Natural killer cell treated with Interleukin-12 subunit alpha and Interleukin-12 subunit beta and Interleukin-15 and Interleukin-18, amount 100 ng/mL, for 72 hours (primary cell): ENCODE results near the gene PAGE2B. TPM values are rescaled to one million over a fixed set of nuclear protein-coding genes. Genes with fewer than 3 reads are reported as not detected.
A peak's percentile ranks its signal among the peaks of the same experiment; 100 is the strongest.
"Not testable (repeated sequence)": the region's sequence is repeated elsewhere in the genome, so short reads cannot be mapped to it uniquely, and the experiment has no call there.

Source experiments
- ATAC-seq, 2 donors: fragments of 150-1000 bp; cut with Tn5 transposase in 1 of 2; sonication (Bioruptor Pico), chemical (Tn5 transposase) in 1 of 2; 2 replicates each; pipeline ENCODE4 v1.10.0; 2021
- DNase-seq: peaks from one replicate; pipeline ENCODE4 v3.0.0; 2022; ENCODE audit warnings: low spot score
- H3K27ac Mint-ChIP-seq, 2 donors: 1 replicate in 1 of 2; 2 replicates in 1 of 2; pipeline ENCODE4 v1.8.0; 2022; ENCODE audit warnings: mixed read lengths in 2 of 2, mild to moderate bottlenecking in 1 of 2, moderate library complexity in 1 of 2
- H3K27me3 Mint-ChIP-seq, 2 donors: 1 replicate in 1 of 2; 2 replicates in 1 of 2; pipeline ENCODE4 v1.8.0; 2022; ENCODE audit warnings: mixed read lengths in 2 of 2
- H3K36me3 Mint-ChIP-seq: one replicate; pipeline ENCODE4 v1.8.0; 2022; ENCODE audit warnings: mixed read lengths
- H3K4me1 Mint-ChIP-seq, 2 donors: 1 replicate in 1 of 2; 2 replicates in 1 of 2; pipeline ENCODE4 v1.8.0; 2022; ENCODE audit warnings: low read depth in 2 of 2, mixed read lengths in 2 of 2, mild to moderate bottlenecking in 1 of 2
- H3K4me3 Mint-ChIP-seq: one replicate; pipeline ENCODE4 v1.8.0; 2022; ENCODE audit warnings: mixed read lengths
- H3K9me3 Mint-ChIP-seq: 2 replicates; pipeline ENCODE4 v1.8.0; 2022; ENCODE audit warnings: mixed read lengths
- total RNA-seq, 2 donors: library from RNA; stranded (reverse); gene quantifications; one replicate each; pipeline ENCODE4 v1.2.3, GENCODE V29; 2022

The PAGE2B gene, protein sequence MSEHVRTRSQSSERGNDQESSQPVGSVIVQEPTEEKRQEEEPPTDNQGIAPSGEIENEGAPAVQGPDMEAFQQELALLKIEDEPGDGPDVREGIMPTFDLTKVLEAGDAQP
- not detected for total RNA-seq

DNA sequence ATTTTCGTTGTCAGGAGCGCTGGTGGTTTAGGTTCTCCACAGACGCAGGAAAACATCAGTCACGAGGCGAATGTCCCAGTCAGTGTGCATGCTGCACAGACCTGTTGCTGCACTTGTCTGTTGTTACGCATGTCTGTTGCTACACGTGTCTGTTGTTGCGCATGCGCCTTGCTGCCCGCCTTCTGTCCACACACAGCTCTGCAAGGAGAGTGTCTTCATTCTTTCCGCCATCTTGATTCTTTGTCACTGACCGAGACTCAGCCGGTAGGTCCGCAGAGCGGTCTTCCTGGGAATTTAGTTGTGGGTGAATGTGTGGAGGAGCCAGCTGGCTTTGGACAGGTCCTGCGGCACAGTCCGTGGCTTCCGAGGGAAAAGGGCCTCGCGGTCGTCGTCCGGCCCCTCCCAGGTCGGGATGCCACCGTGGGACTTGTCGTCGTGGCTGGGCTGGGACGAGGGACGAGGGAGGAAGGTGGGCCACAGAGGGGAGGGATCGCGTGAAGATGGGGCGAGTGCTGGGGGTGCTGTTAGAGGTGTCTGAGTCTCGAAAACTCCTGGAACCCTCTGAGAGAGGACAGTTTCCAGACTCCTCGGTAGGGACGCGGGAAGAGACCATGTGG, at the start of gene PAGE2B:
PAGE2B (plus strand) TSS at position 180 of the 617 bp plus-strand sequence. CDS start 1,012 bp downstream, outside the sequence.
- Mint-ChIP-seq H3K27ac (no peak within 1 kb of the TSS), H3K9me3 (no peaks in the 10 kb centered on the region), H3K4me1 (no peaks in the 10 kb centered on the region), H3K27me3 (peaks cover 14 to 23% of the 10 kb centered on the region in 2 donors), H3K4me3 (no peak within 1 kb of the TSS), H3K36me3 (no peaks in the 10 kb centered on the region)
- no peak for DNase-seq
- no peak for ATAC-seq

DNA sequence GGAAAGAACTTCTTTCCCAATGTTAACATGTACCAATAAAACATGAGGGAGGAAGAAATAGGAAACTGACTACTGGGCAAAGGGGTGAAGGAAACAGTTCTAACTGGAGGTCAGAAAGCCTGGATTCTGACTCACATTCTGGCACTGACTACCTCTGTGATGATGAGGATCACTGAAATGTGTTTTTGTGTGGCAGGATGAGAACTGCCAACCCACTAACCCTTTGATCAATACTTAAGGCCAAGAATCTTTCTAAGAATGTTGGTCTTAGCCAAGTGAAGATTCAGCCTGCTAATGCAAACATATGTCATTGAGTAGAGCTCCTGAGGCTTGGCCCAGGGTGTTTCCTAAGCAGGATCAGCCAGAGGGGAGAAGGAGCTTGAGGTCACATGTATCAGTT, 48.7 kb upstream of the PAGE2B start:
- no peak overlapping the region for H3K27ac Mint-ChIP-seq
- H3K4me1 Mint-ChIP-seq, result no peaks in the 10 kb centered on the region
- H3K9me3 Mint-ChIP-seq, result no peaks in the 10 kb centered on the region
- H3K27me3 Mint-ChIP-seq, result peaks cover 0 to 28% of the 10 kb centered on the region in 2 donors
- ATAC-seq (no peak), DNase-seq (no peak)
- H3K4me3 Mint-ChIP-seq, result no peak overlapping the region
- H3K36me3 Mint-ChIP-seq, result no peaks in the 10 kb centered on the region

DNA sequence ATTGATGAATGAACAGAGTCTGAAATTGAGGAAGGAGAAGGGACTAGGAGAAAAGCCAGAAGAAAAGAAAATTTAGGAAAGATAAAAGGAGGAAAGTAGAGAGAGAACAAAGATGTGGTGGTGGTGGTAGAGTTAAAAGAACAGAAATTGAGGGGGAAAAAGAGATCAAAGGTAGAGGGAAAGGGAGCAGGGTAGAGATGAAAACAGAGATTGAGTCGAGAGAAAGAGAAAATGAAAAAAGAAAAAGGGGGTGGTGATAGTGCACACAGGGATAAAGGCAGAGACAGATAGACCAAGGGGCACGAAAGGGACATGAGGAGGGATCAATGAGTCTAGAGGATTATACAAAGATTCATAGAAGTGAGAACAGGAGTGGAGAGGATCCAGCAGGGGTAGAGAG, 48.0 kb upstream of the PAGE2B start:
- Mint-ChIP-seq H3K4me3 (no peak overlapping the region), H3K9me3 (no peaks in the 10 kb centered on the region), H3K27me3 (peaks cover 0 to 25% of the 10 kb centered on the region in 2 donors), H3K27ac (no peak overlapping the region), H3K36me3 (no peaks in the 10 kb centered on the region), H3K4me1 (no peaks in the 10 kb centered on the region)
- ATAC-seq (no peak), DNase-seq (no peak)

DNA sequence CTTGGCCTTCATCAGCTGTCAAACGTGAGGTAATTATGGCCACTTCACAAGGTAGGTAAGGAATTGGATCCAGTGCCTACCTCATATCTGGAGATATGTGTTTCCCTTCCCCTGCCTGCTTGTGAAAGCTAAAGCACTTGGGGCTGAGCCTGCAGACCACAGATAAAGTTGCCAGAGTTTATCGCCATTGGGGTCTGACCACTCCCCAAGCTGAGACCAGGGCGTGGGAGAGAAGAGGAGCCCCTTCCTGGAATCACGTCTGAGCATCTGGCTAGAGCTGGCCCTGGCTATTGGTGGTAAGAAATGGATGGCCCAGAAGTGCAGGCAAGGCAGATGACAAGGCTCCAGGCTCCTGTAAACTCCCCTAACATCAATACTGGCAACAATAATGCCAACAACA, 46.8 kb upstream of the PAGE2B start:
- ATAC-seq (no peak), DNase-seq (no peak)
- H3K4me3 Mint-ChIP-seq, result no peak overlapping the region
- no peaks in the 10 kb centered on the region for H3K36me3 Mint-ChIP-seq
- no peaks in the 10 kb centered on the region for H3K9me3 Mint-ChIP-seq
- H3K4me1 Mint-ChIP-seq, result peaks cover 0 to 2% of the 10 kb centered on the region in 2 donors
- peaks cover 0 to 29% of the 10 kb centered on the region in 2 donors for H3K27me3 Mint-ChIP-seq
- H3K27ac Mint-ChIP-seq, result no peak overlapping the region

DNA sequence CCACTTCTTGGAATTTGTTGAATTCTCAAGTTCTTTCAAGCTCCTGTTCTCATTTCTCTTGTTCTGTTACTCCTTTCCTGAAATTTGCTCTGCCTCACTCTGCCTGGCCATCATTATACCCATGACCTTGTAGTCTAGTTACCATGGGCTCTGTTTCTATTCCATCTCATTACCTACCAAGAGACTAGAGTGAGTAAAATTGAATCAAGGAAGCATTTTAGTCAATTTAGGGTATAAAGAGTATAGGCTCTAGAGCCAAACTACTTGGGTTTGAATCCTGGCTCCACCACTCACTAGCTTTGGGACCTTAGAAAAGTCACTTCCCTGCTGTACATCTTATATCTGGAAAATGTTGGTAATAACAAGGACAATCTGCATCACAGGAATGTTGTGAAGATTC, 46.2 kb upstream of the PAGE2B start:
- Mint-ChIP-seq H3K36me3 (no peaks in the 10 kb centered on the region), H3K27ac (no peak overlapping the region), H3K4me1 (peaks cover 0 to 2% of the 10 kb centered on the region in 2 donors), H3K4me3 (no peak overlapping the region), H3K27me3 (peaks cover 0 to 34% of the 10 kb centered on the region in 2 donors), H3K9me3 (no peaks in the 10 kb centered on the region)
- DNase-seq (no peak), ATAC-seq (no peak)

DNA sequence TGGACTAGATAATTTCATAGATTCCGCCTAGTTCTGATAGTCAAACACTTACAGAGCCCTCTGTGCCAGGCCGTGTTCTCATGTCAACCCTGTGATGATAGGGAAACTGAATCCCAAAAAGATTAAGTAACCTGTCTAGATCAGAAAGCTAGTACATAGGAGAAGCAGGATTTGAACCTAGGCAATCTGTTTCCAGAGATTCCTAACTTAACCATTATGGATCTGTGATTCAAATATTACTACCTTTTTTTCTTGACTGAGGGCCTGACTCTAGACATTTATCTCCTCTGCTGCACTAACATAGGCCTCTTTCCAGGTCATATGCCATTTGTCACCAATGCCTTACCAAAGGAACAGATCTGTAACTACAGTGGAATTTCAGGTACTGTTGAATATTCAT, 45.5 kb upstream of the PAGE2B start:
- DNase-seq, result no peak
- no peak for ATAC-seq
- no peaks in the 10 kb centered on the region for H3K36me3 Mint-ChIP-seq
- no peak overlapping the region for H3K4me3 Mint-ChIP-seq
- H3K27me3 Mint-ChIP-seq, result peaks cover 0 to 34% of the 10 kb centered on the region in 2 donors
- no peaks in the 10 kb centered on the region for H3K9me3 Mint-ChIP-seq
- H3K27ac Mint-ChIP-seq, result no peak overlapping the region
- peaks cover 0 to 2% of the 10 kb centered on the region in 2 donors for H3K4me1 Mint-ChIP-seq

DNA sequence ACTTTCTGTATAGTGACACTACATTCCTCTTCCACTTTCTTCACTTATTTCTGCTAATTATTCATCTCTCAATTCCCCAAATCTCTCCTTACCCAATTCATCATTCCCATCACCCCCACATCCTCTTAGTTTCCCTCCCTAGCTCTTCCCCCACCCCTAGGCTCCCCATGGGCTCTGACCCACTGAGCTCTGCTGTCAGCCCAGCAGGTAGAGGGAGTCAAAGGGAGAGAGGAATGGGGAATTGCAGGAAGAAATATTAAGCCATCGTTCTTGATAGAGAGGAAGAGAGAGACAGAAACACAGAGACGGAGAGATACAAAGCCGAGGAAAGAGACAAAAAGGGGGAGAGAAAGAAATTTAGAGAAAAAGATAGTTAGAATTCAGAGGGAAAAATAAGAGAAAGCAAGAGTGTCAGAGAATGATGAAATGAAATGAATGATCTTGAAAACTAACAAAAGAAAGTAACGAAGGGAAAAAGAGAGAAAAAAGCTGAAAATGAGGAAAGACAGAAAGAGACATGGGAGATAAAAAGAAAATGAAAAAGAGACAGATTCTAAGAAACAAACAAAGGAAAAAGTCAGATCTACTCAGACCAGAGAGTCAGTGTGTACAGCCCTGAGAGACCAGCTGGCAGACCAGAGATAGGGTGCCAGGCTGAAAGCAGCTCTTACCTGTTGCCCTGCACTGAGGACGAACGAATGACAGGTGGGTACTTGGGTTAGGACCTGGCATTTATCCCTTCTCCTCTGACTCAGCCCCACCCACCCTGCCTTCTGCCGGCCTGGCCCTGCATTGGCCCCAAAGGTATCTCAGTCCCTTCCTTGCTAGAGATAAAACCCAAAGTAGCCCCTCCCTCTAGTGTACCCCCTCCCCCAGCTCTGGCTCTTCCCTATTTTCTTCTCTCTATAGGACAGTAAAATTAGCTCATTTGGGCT, 44.3 kb upstream of the PAGE2B start, which contains the start of gene ALAS2:
ALAS2 (minus strand) TSS at position 707 of the 935 bp plus-strand sequence. CDS start 4,977 bp downstream, outside the sequence.
- Mint-ChIP-seq H3K36me3 (no peaks in the 10 kb centered on the region), H3K4me3 (no peak within 1 kb of the TSS), H3K27me3 (peaks cover 0 to 28% of the 10 kb centered on the region in 2 donors), H3K4me1 (peaks cover 0 to 2% of the 10 kb centered on the region in 2 donors), H3K27ac (no peak within 1 kb of the TSS), H3K9me3 (no peaks in the 10 kb centered on the region)
- DNase-seq (no peak), ATAC-seq (no peak)

DNA sequence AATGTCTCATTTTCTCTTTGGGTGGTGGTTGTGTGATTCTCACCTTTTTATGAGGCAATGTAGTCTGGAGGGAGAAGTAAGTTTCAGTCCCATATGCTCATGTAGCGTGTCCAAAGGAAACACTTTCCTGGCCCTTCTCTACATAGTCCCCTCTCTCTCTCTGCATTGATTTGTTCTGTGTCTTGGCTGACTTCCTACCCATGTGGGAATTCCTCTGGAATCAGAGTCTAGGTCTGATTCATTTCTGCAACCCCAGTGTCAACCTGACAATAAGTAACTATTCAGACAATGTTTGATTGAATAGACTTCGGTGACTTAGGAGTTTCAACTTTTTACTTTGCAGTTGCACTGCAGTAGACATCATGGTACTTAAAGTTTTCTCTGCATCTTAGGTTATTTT, 41.4 kb upstream of the PAGE2B start:
- no peaks in the 10 kb centered on the region for H3K9me3 Mint-ChIP-seq
- H3K36me3 Mint-ChIP-seq, result no peaks in the 10 kb centered on the region
- H3K4me1 Mint-ChIP-seq, result peaks cover 0 to 2% of the 10 kb centered on the region in 2 donors
- no peak overlapping the region for H3K27ac Mint-ChIP-seq
- H3K27me3 Mint-ChIP-seq, result peaks cover 0 to 19% of the 10 kb centered on the region in 2 donors
- DNase-seq, result no peak
- no peak for ATAC-seq
- H3K4me3 Mint-ChIP-seq, result no peak overlapping the region

DNA sequence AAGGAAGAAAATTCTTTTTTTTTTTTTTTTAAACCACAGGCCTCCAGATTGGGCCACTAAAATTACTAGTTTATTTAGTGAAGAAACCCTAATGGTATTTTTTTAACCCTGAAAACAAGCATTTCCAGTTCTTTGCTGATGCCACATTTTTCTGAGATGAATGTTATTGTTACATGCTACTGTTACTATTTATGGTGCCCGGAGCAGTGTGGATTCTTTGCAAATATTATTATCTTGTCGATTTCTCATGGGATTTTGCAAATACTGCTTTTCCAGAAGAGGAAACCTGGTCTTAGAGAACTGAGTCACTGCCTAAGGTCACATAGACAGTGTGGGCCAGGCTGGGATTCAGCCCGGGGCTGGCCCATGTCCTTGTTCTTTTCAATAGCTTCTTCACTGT, 35.4 kb upstream of the PAGE2B start:
- Mint-ChIP-seq H3K4me3 (no peak overlapping the region), H3K4me1 (no peaks in the 10 kb centered on the region), H3K36me3 (no peaks in the 10 kb centered on the region), H3K27me3 (peaks cover 0 to 9% of the 10 kb centered on the region in 2 donors), H3K27ac (no peak overlapping the region), H3K9me3 (no peaks in the 10 kb centered on the region)
- ATAC-seq, result no peak
- DNase-seq, result no peak

DNA sequence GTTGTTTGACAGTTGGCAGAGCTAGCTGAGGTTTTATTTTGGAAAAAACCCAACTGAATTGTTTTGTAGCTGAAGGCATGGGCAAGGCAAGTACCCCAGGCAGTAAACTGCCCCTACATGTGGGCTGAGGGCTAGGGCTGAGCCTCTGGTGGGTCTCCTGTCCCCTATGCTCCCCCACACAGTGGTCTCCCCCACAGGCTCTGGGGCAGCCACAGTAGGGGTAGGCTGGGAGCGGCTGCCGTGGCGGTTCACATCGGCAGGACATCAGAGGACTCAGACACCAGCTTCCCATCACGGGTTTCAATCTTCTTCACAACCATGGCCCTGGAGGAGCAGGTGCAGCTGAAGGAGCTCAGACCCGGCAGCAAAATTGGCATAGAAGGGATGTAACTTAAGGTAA, 33.3 kb upstream of the PAGE2B start:
- Mint-ChIP-seq H3K36me3 (no peaks in the 10 kb centered on the region), H3K27me3 (peaks cover 0 to 11% of the 10 kb centered on the region in 2 donors), H3K9me3 (no peaks in the 10 kb centered on the region), H3K4me3 (no peak overlapping the region), H3K4me1 (no peaks in the 10 kb centered on the region), H3K27ac (no peak overlapping the region)
- ATAC-seq (no peak), DNase-seq (no peak)

DNA sequence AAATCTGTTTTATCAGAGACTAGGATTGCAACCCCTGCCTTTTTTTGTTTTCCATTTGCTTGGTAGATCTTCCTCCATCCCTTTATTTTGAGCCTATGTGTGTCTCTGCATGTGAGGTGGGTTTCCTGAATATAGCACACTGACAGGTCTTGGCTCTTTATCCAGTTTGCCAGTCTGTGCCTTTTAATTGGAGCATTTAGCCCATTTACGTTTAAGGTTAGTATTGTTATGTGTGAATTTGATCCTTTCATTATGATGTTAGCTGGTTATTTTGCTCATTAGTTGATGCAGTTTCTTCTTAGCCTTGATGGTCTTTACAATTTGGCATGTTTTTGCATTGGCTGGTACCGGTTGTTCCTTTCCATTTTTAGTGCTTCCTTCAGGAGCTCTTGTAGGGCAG, 24.2 kb upstream of the PAGE2B start:
- DNase-seq, H3K4me1 Mint-ChIP-seq, H3K9me3 Mint-ChIP-seq, ATAC-seq, H3K4me3 Mint-ChIP-seq, H3K36me3 Mint-ChIP-seq, H3K27ac Mint-ChIP-seq: not testable (repeated sequence)
- peaks cover 4 to 14% of the 10 kb centered on the region in 2 donors for H3K27me3 Mint-ChIP-seq

DNA sequence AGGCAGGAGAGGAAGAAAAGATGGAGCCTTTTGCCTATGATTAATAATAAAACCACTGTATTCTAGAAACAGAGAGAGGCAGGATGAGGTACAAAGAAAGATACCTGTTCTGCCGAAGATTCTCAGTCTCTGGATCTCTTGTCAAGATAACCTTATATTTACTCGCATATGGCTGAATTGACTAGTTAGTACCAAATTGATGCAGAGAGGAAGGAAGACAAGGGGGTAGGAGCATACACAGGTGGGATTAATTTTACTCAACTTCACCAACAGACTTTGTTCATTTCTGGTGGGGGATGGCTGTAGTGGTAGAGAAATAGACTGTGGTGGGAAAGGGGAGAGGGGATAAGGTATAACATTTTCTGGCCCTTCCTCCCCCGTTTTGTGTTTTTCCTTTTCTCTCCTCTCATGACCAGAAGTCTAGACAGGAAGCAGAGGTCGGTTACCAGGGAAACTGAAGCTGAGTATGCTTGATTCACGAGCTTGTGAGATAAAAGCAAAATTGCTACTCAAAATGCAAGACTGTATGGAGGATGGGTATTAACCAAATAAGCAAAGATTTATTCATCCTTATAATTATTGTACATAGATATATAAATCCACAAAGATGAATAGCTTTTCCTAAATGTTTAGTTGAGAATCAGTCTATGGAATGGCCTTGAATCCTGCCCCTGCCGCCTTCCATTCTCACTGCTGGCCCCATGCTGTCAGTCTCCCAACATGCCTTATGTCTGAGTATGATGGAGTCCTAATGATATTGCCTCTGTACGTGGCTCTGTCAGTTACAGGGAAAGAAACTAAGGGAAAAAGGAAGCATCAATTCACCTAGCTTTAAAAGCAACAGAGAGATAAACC, 17.8 kb upstream of the PAGE2B start:
- no peaks in the 10 kb centered on the region for H3K9me3 Mint-ChIP-seq
- peaks cover 11 to 35% of the 10 kb centered on the region in 2 donors for H3K27me3 Mint-ChIP-seq
- DNase-seq (no peak), ATAC-seq (no peak)
- no peaks in the 10 kb centered on the region for H3K36me3 Mint-ChIP-seq
- peaks cover 9 to 18% of the 10 kb centered on the region in 2 donors for H3K4me1 Mint-ChIP-seq
- H3K27ac Mint-ChIP-seq, result peak overlapping the region in 1 of 2 donors; percentile 67
- H3K4me3 Mint-ChIP-seq, result peak overlapping the region; percentile 81

DNA sequence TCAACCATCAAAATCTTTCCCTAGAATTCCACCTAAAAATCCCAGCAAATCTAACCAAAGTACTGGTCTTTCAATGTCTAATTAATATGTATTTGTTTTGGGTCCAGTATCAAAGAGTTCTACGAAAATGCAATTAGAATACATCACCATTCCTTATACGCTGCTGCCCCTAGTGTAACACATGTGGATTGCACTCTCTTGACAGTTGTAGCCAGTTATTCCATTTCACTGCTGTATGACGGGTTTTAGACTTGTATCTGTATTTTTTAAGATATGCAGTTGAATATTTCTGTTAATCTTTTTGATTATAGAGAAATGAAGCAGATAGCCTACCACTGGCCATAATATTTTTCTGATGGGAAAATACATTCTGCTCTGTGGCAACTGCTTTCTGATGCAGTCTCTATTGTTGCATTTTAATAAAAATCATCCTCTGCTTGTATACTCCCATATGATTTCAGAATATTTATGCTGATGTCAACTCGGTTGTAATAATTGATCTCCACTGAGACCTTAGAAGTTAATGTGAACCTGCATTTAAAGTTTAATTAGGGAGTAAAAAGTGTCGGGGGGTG, 17.1 kb upstream of the PAGE2B start:
- Mint-ChIP-seq H3K4me1 (peaks cover 9 to 18% of the 10 kb centered on the region in 2 donors), H3K9me3 (no peaks in the 10 kb centered on the region), H3K4me3 (peak overlapping the region; percentile 81), H3K27me3 (peaks cover 11 to 41% of the 10 kb centered on the region in 2 donors), H3K36me3 (no peaks in the 10 kb centered on the region), H3K27ac (peak overlapping the region in 1 of 2 donors; percentile 67)
- DNase-seq (peak; percentile 61), ATAC-seq (peak in 1 of 2 donors; percentile 69)
